Fibroblast of pulmonary artery (primary cell): ENCODE results near the gene MCM10.
"Not testable (repeated sequence)": the region's sequence is repeated elsewhere in the genome, so short reads cannot be mapped to it uniquely, and the experiment has no call there.

Source experiments
- DNase-seq: peaks from one replicate; pipeline ENCODE4 v3.0.0-alpha.2; 2010; ENCODE audit warnings: low read depth
- H3K4me3 ChIP-seq: replicated peaks from 2 replicates; pipeline ENCODE4 v1.5.1; 2011; ENCODE audit warnings: low read depth, mild to moderate bottlenecking, control low read depth, low read length, moderate library complexity
- CTCF ChIP-seq: IDR thresholded peaks from 2 replicates; pipeline ENCODE4 v1.5.1; 2011; ENCODE audit warnings: mild to moderate bottlenecking, control low read depth, low read length, inconsistent platforms; ENCODE audit errors: missing control alignments

Gene MCM10

GRCh38 chr10:13238271-13239077, 77.1 kb downstream of the MCM10 start:
- no peak for DNase-seq
- no peak overlapping the region for H3K4me3 ChIP-seq
- no peak for TF ChIP-seq CTCF

- no peak for DNase-seq
- H3K4me3 ChIP-seq: no peak overlapping the region
- no peak for TF ChIP-seq CTCF
These were observed 78.6 kb downstream of the MCM10 start for GRCh38 chr10:13239923-13240322.

GRCh38 chr10:13241613-13242012, 80.3 kb downstream of the MCM10 start:
- no peak for TF ChIP-seq CTCF
- no peak overlapping the region for H3K4me3 ChIP-seq
- no peak for DNase-seq

- H3K4me3 ChIP-seq, DNase-seq: not testable (repeated sequence)
These were observed 80.9 kb downstream of the MCM10 start for GRCh38 chr10:13242260-13242659.

- no peak for DNase-seq
- no peak for TF ChIP-seq CTCF
- no peak overlapping the region for H3K4me3 ChIP-seq
These were observed 85.9 kb downstream of the MCM10 start for GRCh38 chr10:13247246-13247645.

- no peak for DNase-seq
- no peak overlapping the region for H3K4me3 ChIP-seq
- no peak for TF ChIP-seq CTCF
These were observed 86.4 kb downstream of the MCM10 start for GRCh38 chr10:13247784-13248183.

- TF ChIP-seq CTCF: no peak
- H3K4me3 ChIP-seq: no peak overlapping the region
- DNase-seq: no peak
These were observed 92.4 kb downstream of the MCM10 start for GRCh38 chr10:13253726-13254125.
